GM21367 (cell line): Measurements from ENCODE around the gene WDR19.
"Not testable (repeated sequence)": the region's sequence is repeated elsewhere in the genome, so short reads cannot be mapped to it uniquely, and the experiment has no call there.

ENCODE experiments used
- ATAC-seq: cut with Tn5 transposase; IDR thresholded peaks from one replicate; pipeline ENCODE4 v1.9.1; 2021; ENCODE audit not compliant: unreplicated experiment

Gene WDR19

DNA sequence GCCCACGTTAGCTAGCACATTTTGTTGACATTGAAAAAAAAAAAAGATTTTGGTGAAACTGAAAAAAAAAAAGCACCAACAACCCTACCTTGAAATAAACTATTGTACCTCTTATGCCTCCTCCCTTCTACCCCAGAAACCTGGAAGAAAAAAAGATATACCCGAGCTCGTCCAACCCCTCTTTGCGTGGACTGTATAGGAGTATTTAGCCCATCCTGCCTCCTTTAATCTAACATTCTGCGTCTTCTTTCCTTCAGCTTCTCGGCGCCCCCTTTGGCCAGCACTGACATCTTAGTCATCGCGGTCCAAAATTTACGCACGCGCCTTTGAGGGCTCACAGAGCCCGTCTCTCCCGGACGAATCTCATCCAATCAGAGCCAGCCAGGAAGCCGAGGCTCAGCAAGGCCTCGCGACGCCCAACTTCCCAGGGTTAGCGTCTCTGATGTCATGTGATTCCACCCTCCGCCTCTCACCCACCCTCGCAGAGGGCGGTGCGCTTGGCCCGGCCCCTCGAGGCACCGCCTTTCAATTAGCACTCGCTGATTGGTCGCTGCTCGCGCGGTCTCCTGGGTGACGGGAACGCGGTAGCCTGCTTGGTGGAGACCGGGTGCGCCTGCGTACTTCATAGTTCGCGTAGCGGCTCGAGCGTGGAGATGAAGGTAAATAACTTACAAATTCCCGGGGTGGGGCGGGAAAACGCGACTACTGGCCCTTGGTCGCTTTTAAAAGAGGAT lies at the start of gene WDR19:
WDR19 (plus strand) TSS at position 625 of the 734 bp plus-strand sequence; CDS start at position 654, 29 bp downstream.
- ATAC-seq = peak; percentile 99

DNA sequence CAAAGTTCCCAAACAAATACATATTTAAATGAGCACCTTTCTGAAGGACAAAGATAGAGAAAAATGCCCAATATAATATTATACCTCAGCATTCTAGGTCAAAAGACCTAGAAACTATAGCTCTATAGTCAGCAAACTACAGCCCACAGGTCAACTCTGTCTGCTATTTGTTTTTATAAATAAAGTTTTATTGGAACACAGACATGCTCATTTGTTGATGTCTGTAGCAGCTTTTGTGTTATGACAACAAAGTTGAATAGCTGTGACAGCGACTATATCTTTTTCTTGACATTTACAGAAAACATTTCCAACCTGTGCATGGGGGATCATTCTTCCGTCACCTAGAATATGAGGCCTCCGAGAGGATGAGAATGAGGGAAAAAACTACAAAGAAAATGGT lies 48.7 kb upstream of the WDR19 start:
- ATAC-seq = no peak

DNA sequence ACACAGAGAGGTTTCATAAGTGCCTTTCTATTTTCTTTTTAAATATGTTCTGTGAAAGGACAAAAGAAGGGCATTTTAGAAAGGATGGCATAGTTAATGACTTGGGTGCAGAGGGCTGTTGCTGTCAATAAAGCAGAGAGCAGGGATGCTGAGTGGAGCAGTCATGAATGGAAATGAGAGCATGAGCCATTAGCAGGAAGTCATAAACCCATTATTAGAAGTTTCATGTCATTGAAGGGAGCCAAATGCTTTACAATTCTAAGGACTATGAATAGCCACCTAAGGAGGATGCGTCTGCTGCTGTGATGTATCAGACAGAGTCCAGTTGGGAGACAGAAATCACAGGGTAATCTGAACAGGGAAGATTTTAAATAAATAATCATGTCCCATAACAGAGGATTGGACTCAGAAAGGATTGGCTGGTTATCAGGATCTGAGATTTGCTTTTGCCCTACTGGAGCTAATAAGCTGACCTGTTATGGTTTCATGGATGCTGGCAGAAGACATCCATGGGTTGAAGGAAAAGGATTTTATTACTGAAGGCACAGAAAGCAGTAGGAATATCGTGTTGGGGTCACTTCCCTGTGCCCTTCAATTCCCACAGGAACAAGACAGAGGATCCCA lies 47.5 kb upstream of the WDR19 start:
- no peak for ATAC-seq

DNA sequence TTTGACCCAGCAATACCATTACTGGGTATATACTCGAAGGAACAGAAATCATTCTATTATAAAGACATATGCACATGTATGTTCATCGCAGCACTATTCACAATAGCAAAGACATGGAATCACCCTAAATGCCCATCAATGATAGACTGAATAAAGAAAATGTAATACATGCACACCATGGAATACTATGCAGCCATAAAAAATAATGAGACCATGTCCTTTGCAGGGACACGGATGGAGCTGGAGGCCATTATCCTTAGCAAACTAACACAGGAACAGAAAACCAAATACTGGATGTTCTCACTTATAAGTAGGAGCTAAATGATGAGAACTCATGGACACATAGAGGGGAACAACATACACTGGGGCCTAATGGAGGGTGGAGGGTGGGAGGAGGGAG lies 44.1 kb upstream of the WDR19 start:
- ATAC-seq = not testable (repeated sequence)

DNA sequence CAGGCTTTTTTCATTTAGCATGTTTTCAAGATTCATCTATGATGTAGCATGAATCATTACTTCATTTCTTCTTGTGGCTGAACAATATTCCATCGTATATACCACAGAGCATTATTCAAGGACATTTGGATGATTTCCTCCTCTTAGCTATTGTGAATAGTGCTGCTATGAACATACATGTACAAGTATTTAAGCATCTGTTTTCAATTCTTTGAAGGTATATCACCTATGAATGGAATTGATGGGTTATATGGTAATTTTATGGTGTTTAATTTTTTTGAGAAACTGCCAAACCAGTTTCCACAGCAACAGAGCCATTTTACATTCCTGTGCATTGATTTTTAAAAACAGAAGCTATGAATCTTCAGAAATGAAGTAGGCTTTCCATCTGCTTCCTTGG lies 36.1 kb upstream of the WDR19 start:
- no peak for ATAC-seq

DNA sequence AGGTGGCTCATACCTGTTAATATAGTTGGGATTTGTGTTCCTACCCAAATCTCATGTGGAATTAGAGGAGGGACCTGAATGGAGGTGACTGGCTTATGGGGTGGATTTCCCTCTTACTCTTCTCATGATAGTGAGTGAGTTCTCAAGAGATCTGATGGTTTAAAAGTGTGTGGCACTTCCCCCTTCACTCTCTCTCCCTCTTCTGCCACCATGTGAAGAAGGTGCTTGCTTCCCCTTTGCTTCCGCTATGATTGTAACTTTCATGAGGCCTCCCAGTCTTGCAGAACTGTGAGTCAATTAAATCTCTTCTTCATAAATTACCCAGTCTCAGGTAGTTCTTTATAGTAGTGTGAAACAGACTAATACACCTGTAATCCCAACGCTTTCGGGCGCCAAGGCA lies 28.3 kb upstream of the WDR19 start:
- no peak for ATAC-seq

DNA sequence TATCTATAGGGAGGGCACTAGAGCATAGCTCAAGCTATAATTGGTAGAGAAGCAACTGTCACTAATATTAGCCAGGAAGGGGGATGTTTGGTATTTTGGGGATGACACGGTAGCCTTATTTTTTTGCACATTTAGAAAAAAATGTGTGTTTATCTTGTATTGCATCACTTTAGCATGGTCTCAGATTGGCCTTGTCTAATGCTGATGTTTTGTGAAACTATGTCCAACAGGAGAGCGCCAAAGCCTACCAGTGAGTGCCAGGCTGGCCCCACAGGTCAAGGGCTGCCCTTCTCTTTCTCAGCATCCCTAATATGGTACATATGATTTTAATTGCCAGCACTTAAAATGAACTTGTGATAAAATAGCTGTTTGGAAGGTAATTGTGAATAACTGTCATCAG lies 24.8 kb upstream of the WDR19 start:
- no peak for ATAC-seq

DNA sequence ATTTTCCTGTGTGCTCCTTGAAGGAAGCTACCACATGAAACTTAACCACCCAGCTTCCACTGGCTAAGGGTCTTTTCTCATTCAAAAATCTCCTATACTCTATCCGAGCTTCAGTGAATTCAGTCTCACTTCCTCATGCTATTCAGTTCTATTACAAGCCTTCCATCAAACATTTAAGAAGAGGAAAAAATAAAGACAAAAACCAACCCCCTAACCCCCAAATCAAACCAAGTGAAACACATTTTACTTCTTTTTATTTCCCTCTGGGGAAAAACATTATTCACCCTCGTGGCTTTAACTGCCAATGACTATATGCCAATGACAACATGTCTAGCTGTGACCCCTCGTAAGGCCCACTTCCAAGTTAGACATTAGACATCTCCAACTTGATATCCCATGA lies 16.2 kb upstream of the WDR19 start:
- ATAC-seq = no peak

DNA sequence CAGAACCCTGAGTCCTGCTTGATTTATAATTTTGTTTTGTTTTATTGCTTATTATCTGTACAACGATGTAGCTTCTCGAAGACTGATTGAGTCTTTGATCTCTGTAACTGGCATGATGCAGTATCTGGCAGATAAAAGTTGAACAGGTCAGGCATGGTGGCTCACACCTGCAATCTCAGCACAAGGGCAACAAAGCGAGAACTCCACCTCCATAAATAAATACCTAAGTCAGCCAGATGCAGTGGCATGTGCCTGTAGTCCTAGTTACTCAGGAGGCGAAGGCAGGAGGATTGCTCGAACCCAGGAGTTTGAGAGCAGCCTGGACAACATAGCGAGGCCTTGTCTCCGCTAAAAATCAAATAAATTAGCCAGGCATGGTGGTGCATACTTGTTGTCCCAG lies 15.7 kb upstream of the WDR19 start:
- no peak for ATAC-seq

DNA sequence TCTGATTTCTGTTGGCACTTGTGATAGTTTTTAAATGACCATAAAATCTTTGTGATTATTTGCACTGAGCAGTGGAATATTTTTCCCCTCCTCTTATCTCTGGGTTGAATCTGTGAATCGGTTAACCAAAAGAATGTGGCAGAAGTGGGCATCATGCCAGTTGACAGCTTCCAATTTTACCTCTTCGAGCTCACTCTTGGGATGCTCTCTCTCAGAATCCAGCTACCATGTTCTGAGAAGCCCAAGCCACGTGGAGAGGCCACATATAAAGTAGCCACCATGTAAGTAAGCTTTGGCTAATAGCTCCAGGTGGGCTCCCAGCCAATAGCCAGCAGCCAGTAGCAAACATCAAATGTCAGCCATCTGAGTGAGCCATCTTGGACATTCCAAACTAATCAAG lies 12.9 kb upstream of the WDR19 start:
- ATAC-seq = no peak

DNA sequence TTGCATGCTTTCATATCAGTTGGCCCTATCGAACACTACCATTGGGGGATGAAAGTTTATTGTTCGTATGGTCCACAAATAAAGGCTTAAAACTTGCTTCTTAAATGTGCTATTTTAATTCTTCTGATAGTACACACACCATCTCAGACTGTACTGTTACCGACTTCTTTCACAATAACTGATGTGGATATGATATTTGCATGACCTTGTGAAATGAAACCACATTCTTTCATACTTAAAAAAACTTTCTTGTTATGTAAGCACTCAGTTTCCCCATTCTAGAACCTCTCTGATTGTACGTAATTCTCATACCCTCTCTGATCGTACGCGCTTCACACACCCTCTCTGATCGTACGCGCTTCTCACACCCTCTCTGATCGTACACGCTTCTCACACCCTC lies 12.0 kb upstream of the WDR19 start:
- ATAC-seq = no peak

DNA sequence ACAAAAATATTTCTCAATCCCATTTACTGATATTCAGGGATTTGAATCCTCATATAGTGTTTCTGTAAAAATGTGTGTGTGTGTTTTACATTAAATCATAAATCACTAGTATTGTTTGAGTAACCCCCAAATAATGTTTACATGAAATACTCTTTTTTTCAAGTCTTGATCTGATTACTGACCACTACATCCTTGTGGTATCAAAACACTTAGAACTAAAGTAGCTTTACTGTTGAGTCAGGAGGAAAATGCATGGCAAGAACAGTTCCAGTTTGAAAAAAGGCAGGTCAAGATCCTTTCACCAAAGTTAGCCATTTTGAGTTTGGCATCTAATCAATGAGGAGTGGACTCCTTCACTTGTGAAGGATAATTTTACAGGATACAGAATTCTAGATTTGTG lies 3.6 kb upstream of the WDR19 start:
- no peak for ATAC-seq

DNA sequence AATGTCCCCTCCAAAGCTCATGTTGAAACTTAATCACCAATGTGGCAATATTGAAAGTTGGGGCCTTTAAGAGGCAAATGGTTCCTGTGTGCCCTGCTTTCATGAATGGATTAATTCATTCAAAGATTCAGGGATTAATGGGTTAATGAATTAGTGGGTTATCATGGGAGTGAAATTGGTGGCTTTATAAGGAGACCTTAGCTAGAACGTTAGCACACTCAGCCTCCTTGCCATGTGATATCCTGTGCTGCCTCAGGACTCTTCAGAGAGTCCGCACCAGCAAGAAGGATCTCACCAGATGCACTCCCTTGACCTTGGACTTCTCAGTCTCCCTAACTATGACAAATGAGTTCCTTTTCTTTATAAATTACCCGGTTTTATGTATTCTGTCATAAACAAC lies 2.6 kb upstream of the WDR19 start:
- ATAC-seq = no peak

DNA sequence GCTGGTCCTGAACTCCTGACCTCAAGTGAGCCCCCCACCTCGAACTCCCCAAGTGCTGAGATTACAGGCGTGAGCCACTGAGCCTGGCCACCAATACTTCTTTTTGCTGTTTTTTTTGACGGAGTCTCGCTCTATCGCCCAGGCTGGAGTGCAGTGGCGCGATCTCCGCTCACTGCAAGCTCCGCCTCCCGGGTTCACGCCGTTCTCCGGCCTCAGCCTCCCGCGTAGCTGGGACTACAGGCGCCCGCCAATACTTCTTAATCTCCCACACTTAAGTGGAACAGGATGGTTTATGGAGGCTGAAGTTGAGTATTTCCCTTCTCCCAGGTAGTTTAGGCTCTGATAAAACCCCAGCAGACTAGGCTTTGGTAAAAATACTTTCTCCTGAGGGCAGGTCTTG lies 1.7 kb upstream of the WDR19 start:
- not testable (repeated sequence) for ATAC-seq

DNA sequence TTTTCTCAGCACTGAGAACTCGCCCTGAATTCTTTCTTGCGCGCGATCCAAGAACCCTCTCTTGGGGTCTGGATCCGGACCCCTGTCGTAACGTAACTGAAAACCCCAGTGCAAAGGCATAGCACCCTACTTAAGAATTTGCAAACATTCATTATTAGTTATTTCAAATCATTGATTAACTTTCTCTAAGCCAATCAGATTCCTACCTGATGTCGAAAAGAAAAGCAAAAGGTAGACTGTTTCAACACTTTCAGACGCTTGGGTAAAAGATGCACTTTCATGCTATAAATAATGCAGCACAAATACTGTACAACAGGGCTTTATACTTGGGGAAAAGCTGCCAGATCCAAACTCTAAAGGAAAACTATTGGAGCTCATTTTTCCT lies 817 bp upstream of the WDR19 start:
- ATAC-seq = no peak

DNA sequence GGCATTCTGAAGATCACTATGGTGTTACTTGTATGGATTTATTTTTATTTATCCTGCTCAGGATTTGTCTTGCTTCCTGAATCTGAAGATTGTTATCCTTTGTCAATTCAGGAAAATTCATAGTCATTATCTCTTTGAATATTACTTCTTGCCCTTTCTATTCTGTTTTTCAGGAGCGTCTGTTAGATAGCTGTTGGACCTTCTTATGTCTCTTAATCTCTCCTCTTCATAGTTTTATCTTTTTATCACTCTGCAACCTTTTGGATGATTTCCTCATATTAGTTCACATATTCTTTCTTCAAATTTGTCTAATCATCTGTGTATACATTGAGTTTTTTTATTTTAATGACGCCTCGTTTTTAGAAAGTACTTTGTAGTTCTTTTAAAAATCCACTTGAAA lies 19.6 kb downstream of the WDR19 start:
- no peak for ATAC-seq

DNA sequence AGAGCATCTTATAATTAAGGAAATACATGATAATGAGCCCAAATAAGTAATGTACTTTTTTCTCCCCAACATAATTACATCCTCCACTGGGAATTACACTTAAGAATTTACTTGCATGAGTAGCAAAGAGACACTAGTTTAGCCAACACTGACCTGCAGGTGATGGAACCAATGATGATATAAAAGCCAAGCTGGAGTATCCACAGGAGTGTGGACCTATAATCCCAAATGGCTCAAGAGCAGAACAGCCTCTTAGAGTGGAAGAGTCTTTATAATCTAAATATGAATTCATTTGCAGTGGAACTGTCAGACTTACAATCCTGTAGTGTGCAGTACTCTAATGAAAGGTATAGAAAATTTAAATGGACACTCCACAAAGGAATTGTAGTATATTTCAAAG lies 22.2 kb downstream of the WDR19 start:
- ATAC-seq = no peak

DNA sequence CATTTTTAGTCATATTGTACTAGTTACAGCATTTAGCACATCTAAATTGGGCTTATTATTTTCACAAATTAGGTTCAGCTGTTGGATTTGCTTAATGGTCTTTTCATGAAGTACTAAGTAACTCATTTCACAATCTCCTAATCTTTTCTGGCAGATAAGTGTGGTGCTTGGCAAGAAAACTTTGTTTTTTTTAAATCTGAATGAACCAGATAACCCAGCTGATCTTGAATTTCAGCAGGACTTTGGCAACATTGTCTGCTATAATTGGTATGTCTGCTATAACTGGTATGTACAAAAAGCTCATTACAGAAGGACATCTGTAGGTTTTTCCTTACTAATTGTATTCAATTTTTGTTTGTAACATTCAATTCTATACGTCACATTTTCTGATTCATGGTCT lies 22.7 kb downstream of the WDR19 start:
- no peak for ATAC-seq

DNA sequence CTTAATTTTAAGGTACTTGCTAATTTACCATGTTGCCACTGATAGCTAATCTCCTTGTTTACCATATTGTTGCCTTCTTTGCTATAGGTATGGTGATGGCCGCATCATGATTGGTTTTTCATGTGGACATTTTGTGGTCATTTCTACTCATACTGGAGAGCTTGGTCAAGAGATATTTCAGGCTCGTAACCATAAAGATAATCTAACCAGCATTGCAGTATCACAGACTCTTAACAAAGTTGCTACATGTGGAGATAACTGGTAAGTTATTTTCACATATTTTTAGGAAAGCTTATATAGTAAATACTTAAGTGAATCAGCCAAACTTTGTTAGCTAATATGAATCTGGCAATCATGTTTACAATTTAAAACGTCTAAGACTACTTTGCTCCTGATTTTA lies 23.1 kb downstream of the WDR19 start:
- ATAC-seq = no peak

DNA sequence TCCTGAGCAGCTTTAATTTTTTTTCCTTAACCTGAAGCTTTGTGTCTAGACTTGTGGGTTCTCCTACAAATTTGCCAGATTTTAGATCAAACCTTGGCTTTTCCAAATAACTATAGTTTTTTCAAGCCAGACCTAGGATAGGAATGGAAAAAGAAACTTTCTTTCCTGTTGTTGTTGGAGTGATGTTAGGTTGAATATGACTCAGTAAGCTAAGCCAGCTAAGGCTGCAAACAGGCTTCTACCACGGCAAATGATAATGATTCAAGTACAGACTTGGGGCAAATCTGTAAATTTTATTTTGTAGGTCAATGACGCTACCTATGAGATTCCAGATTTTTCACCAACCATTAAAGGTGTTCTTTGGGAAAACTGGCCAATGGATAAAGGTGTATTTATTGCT lies 45.6 kb downstream of the WDR19 start:
- no peak for ATAC-seq

DNA sequence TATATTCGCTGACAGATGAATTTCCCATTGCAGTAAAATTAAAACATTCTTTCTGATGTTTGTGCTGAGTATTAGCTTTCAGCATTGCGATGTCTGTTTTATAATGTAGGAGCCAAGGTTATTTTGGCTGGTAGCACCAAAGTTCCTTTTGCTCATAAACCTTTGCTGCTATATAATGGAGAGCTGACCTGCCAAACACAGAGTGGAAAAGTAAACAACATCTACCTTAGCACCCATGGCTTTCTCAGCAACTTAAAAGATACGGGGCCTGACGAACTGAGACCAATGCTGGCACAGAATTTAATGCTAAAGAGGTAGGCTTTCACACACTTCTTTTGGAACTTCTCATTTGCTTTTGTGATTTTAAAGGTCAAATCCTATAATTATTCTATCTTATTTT lies 46.0 kb downstream of the WDR19 start:
- ATAC-seq = no peak

DNA sequence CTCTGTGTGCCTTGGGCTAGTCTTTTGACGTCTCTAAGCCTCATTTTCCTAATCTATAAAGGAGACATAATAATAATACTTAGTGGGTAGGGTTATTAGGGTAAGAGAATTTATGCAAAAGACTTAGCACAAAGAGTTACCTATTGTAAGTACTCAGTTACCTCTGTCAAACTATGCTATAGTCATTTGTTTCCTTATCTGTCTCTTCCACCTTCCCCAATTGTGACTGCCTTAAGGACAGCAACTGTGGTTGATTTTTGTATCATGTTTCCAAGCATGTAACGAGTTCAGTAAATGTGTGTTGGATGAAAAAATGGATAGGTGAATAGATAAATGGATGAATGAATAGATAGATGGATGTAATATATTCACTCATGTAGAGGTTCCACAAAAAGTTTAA lies 48.1 kb downstream of the WDR19 start:
- ATAC-seq = no peak

DNA sequence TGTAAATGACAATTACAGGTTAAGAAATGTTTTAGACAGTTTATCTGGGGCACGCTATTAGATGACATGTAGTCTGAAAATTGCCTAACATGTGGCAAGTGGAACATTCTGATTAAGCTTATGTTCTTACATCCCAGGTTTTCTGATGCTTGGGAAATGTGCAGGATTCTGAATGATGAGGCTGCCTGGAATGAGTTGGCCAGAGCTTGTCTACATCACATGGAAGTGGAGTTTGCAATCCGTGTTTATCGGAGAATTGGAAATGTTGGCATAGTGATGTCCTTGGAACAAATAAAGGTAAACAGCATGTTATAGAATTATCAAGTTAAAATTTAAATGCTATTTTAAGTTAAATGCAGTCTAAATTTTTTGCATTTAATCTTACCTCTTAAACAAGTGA lies 49.3 kb downstream of the WDR19 start:
- ATAC-seq = no peak
